ENCODE measurements around the gene TAF1.

DNA sequence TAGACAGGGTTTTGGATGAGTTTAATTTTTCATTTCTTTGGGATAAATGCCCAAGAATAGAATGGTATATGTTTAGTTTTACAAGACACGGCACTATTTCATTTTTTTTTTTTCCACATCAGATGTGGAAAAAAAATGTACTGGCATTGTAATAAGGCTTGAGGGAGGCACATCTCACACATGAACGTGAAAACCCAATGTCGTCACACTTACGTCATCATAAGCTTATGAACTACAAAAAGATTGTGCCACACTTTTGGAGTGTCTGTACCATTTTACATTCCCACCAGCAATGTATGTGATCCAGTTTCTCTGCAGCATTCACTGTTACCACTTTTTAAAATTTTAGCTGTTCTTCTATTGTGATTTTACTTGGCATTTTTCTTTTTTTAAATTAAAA, 74.2 kb downstream of the TAF1 start:
- TF ChIP-seq SNAI2 (CRISPR knock-in tag; IDR thresholded peaks at IDR 0.05): no peak
- no peak for TF ChIP-seq RARB (CRISPR knock-in tag; IDR thresholded peaks at IDR 0.05)
- TF ChIP-seq ZNF8 (CRISPR knock-in tag; IDR thresholded peaks at IDR 0.05): no peak
- TF ChIP-seq, protein P1, sequence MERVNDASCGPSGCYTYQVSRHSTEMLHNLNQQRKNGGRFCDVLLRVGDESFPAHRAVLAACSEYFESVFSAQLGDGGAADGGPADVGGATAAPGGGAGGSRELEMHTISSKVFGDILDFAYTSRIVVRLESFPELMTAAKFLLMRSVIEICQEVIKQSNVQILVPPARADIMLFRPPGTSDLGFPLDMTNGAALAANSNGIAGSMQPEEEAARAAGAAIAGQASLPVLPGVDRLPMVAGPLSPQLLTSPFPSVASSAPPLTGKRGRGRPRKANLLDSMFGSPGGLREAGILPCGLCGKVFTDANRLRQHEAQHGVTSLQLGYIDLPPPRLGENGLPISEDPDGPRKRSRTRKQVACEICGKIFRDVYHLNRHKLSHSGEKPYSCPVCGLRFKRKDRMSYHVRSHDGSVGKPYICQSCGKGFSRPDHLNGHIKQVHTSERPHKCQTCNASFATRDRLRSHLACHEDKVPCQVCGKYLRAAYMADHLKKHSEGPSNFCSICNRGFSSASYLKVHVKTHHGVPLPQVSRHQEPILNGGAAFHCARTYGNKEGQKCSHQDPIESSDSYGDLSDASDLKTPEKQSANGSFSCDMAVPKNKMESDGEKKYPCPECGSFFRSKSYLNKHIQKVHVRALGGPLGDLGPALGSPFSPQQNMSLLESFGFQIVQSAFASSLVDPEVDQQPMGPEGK (CRISPR knock-in tag; IDR thresholded peaks at IDR 0.05; ENCODE audit: borderline replicate concordance): no peak
- TF ChIP-seq, protein P2, sequence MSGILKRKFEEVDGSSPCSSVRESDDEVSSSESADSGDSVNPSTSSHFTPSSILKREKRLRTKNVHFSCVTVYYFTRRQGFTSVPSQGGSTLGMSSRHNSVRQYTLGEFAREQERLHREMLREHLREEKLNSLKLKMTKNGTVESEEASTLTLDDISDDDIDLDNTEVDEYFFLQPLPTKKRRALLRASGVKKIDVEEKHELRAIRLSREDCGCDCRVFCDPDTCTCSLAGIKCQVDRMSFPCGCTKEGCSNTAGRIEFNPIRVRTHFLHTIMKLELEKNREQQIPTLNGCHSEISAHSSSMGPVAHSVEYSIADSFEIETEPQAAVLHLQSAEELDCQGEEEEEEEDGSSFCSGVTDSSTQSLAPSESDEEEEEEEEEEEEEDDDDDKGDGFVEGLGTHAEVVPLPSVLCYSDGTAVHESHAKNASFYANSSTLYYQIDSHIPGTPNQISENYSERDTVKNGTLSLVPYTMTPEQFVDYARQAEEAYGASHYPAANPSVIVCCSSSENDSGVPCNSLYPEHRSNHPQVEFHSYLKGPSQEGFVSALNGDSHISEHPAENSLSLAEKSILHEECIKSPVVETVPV (CRISPR knock-in tag; IDR thresholded peaks at IDR 0.05): no peak
- no peak for TF ChIP-seq ZFP30 (CRISPR knock-in tag; IDR thresholded peaks at IDR 0.05)
- no peak for TF ChIP-seq ZC3H10 (CRISPR knock-in tag; IDR thresholded peaks at IDR 0.05)
- TF ChIP-seq ESRRG (CRISPR knock-in tag; IDR thresholded peaks at IDR 0.05): no peak
- no peak for TF ChIP-seq ZFP3 (CRISPR knock-in tag; IDR thresholded peaks at IDR 0.05)
- TF ChIP-seq OSR1 (CRISPR knock-in tag; IDR thresholded peaks at IDR 0.05): no peak
- TF ChIP-seq, protein P3, sequence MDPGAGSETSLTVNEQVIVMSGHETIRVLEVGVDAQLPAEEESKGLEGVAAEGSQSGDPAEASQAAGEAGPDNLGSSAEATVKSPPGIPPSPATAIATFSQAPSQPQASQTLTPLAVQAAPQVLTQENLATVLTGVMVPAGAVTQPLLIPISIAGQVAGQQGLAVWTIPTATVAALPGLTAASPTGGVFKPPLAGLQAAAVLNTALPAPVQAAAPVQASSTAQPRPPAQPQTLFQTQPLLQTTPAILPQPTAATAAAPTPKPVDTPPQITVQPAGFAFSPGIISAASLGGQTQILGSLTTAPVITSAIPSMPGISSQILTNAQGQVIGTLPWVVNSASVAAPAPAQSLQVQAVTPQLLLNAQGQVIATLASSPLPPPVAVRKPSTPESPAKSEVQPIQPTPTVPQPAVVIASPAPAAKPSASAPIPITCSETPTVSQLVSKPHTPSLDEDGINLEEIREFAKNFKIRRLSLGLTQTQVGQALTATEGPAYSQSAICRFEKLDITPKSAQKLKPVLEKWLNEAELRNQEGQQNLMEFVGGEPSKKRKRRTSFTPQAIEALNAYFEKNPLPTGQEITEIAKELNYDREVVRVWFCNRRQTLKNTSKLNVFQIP (CRISPR knock-in tag; IDR thresholded peaks at IDR 0.05; ENCODE audit: borderline replicate concordance, low read depth): no peak
- TF ChIP-seq, protein P4, sequence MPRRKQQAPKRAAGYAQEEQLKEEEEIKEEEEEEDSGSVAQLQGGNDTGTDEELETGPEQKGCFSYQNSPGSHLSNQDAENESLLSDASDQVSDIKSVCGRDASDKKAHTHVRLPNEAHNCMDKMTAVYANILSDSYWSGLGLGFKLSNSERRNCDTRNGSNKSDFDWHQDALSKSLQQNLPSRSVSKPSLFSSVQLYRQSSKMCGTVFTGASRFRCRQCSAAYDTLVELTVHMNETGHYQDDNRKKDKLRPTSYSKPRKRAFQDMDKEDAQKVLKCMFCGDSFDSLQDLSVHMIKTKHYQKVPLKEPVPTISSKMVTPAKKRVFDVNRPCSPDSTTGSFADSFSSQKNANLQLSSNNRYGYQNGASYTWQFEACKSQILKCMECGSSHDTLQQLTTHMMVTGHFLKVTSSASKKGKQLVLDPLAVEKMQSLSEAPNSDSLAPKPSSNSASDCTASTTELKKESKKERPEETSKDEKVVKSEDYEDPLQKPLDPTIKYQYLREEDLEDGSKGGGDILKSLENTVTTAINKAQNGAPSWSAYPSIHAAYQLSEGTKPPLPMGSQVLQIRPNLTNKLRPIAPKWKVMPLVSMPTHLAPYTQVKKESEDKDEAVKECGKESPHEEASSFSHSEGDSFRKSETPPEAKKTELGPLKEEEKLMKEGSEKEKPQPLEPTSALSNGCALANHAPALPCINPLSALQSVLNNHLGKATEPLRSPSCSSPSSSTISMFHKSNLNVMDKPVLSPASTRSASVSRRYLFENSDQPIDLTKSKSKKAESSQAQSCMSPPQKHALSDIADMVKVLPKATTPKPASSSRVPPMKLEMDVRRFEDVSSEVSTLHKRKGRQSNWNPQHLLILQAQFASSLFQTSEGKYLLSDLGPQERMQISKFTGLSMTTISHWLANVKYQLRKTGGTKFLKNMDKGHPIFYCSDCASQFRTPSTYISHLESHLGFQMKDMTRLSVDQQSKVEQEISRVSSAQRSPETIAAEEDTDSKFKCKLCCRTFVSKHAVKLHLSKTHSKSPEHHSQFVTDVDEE (CRISPR knock-in tag; IDR thresholded peaks at IDR 0.05): no peak

Measured in SK-N-SH treated with all-trans-retinoic acid at 6 μM for 48 hours (cell line).